22Rv1 (cell line): ENCODE results near the gene IGLON5.

Experiments used
- CTCF ChIP-seq: fragments of 450-650 bp; IDR thresholded peaks from 2 replicates; pipeline ENCODE4 v1.5.1; 2017; ENCODE audit warnings: mild to moderate bottlenecking
- ZFX ChIP-seq: fragments of 450-650 bp; IDR thresholded peaks from 2 replicates; pipeline ENCODE4 v1.6.1; 2017; ENCODE audit warnings: antibody characterized with exemption, borderline replicate concordance

GRCh38 chr19:51295382-51296126 is 15.9 kb upstream of the IGLON5 start:
- no peak for TF ChIP-seq CTCF
- TF ChIP-seq ZFX = no peak
